CD4-positive, alpha-beta T cell treated with Interleukin-10 for 1 hour (primary cell): Measurements from ENCODE around the gene NAALAD2.
"Not testable (repeated sequence)": the region's sequence is repeated elsewhere in the genome, so short reads cannot be mapped to it uniquely, and the experiment has no call there.

Experiments
- DNase-seq: peaks from one replicate; pipeline ENCODE4 v3.0.0-alpha.2; 2020

NAALAD2 gene

GRCh38 chr11:90134478-90135003 lies at the start of gene NAALAD2:
Gene NAALAD2 (plus strand): TSS chr11:90134663. CDS start chr11:90134759, 96 bp downstream.
- DNase-seq, result no peak

GRCh38 chr11:90085650-90086049 lies 48.8 kb upstream of the NAALAD2 start, which contains the start of gene UBTFL1:
Gene UBTFL1 (plus strand): TSS chr11:90085950. CDS start chr11:90085950, 0 bp downstream.
- DNase-seq, result not testable (repeated sequence)

GRCh38 chr11:90088731-90089130 lies 45.7 kb upstream of the NAALAD2 start:
- not testable (repeated sequence) for DNase-seq

- not testable (repeated sequence) for DNase-seq
These were observed 39.1 kb upstream of the NAALAD2 start for GRCh38 chr11:90095230-90095924.

GRCh38 chr11:90098261-90098660 lies 36.2 kb upstream of the NAALAD2 start:
- DNase-seq, result not testable (repeated sequence)

GRCh38 chr11:90100431-90100830 lies 34.0 kb upstream of the NAALAD2 start:
- no peak for DNase-seq

- no peak for DNase-seq
These were observed 20.9 kb upstream of the NAALAD2 start for GRCh38 chr11:90113541-90113940.

- DNase-seq, result no peak
These were observed 14.3 kb upstream of the NAALAD2 start for GRCh38 chr11:90120191-90120590.

- no peak for DNase-seq
These were observed 10.1 kb upstream of the NAALAD2 start for GRCh38 chr11:90124371-90124770.

GRCh38 chr11:90124946-90125345 lies 9.5 kb upstream of the NAALAD2 start:
- DNase-seq, result no peak

- DNase-seq, result no peak
These were observed 644 bp upstream of the NAALAD2 start for GRCh38 chr11:90133560-90134477.

- no peak for DNase-seq
These were observed 553 bp downstream of the NAALAD2 start for GRCh38 chr11:90135016-90135415.

GRCh38 chr11:90148900-90149299 lies 14.4 kb downstream of the NAALAD2 start:
- DNase-seq, result no peak

GRCh38 chr11:90166982-90167573 lies 32.6 kb downstream of the NAALAD2 start:
- not testable (repeated sequence) for DNase-seq

GRCh38 chr11:90167704-90168103 lies 33.2 kb downstream of the NAALAD2 start:
- DNase-seq, result not testable (repeated sequence)

- no peak for DNase-seq
These were observed 34.1 kb downstream of the NAALAD2 start for GRCh38 chr11:90168571-90168970.

- no peak for DNase-seq
These were observed 36.9 kb downstream of the NAALAD2 start for GRCh38 chr11:90171359-90171758.

GRCh38 chr11:90176069-90176468 lies 41.6 kb downstream of the NAALAD2 start:
- no peak for DNase-seq

- no peak for DNase-seq
These were observed 44.3 kb downstream of the NAALAD2 start for GRCh38 chr11:90178751-90179150.

GRCh38 chr11:90179923-90180322 lies 45.5 kb downstream of the NAALAD2 start:
- no peak for DNase-seq

GRCh38 chr11:90187839-90188238 lies 53.4 kb downstream of the NAALAD2 start:
- no peak for DNase-seq

GRCh38 chr11:90189011-90189410 lies 54.5 kb downstream of the NAALAD2 start:
- DNase-seq, result no peak
